Neuronal stem cell (in vitro differentiated cells): ENCODE measurements around the gene FAXDC2.
"Not testable (repeated sequence)": the region's sequence is repeated elsewhere in the genome, so short reads cannot be mapped to it uniquely, and the experiment has no call there.

ENCODE experiments used
- DNase-seq: peaks from one replicate; pipeline ENCODE4 v3.0.0-alpha.2; 2013; ENCODE audit warnings: low spot score
- H2AFZ ChIP-seq: one replicate; pipeline ENCODE4 v1.6.1; 2013; ENCODE audit warnings: mild to moderate bottlenecking, low read length, inconsistent platforms
- H2AK5ac ChIP-seq: 2 replicates; pipeline ENCODE4 v1.6.1; 2013; ENCODE audit warnings: low read depth, mild to moderate bottlenecking, inconsistent platforms, low read length, moderate library complexity, mixed read lengths
- H2BK120ac ChIP-seq: 2 replicates; pipeline ENCODE4 v1.6.1; 2013; ENCODE audit warnings: low read depth, mild to moderate bottlenecking, inconsistent platforms, low read length, moderate library complexity, mixed read lengths
- H2BK12ac ChIP-seq: one replicate; pipeline ENCODE4 v1.6.1; 2013; ENCODE audit warnings: low read length, inconsistent platforms
- H2BK15ac ChIP-seq: 2 replicates; pipeline ENCODE4 v1.6.1; 2013; ENCODE audit warnings: mild to moderate bottlenecking, low read length, inconsistent platforms, mixed read lengths
- H2BK5ac ChIP-seq: one replicate; pipeline ENCODE4 v1.6.1; 2013; ENCODE audit warnings: inconsistent platforms, mild to moderate bottlenecking, low read length, moderate library complexity
- H3K14ac ChIP-seq: one replicate; pipeline ENCODE4 v1.6.1; 2013; ENCODE audit warnings: low read length, inconsistent platforms
- H3K18ac ChIP-seq: 2 replicates; pipeline ENCODE4 v1.6.1; 2013; ENCODE audit warnings: low read length, inconsistent platforms
- H3K23ac ChIP-seq: 2 replicates; pipeline ENCODE4 v1.6.1; 2013; ENCODE audit warnings: low read depth, mild to moderate bottlenecking, mixed read lengths, low read length, inconsistent platforms; ENCODE audit not compliant: poor library complexity
- H3K27ac ChIP-seq: replicated peaks from 3 replicates; pipeline ENCODE4 v1.5.1; 2013; ENCODE audit warnings: low read length, inconsistent platforms
- H3K27me3 ChIP-seq, 3 experiments: 2 replicates each; pipeline ENCODE4 v1.6.1; 2013; ENCODE audit warnings: low read length in 3 of 3, mild to moderate bottlenecking in 2 of 3, inconsistent platforms in 1 of 3, low read depth in 1 of 3, mixed read lengths in 1 of 3, moderate library complexity in 1 of 3; ENCODE audit not compliant: control insufficient read depth in 3 of 3, insufficient read depth in 3 of 3
- H3K36me3 ChIP-seq, 2 donors: replicated peaks in 1 of 2; 2 replicates each; pipeline ENCODE4 v1.6.1; 2013; ENCODE audit warnings: low read length in 2 of 2; ENCODE audit not compliant: control insufficient read depth in 2 of 2, insufficient read depth in 2 of 2
- H3K4ac ChIP-seq: 2 replicates; pipeline ENCODE4 v1.6.1; 2013; ENCODE audit warnings: inconsistent platforms, mild to moderate bottlenecking, low read length, moderate library complexity
- H3K4me1 ChIP-seq, 2 donors: 1 replicate in 1 of 2; 2 replicates in 1 of 2; pipeline ENCODE4 v1.6.1; 2013; ENCODE audit warnings: low read length in 2 of 2, low read depth in 1 of 2; ENCODE audit not compliant: control insufficient read depth in 2 of 2, insufficient read depth in 1 of 2
- H3K4me2 ChIP-seq: one replicate; pipeline ENCODE4 v1.6.1; 2013; ENCODE audit warnings: mild to moderate bottlenecking, low read length, inconsistent platforms; ENCODE audit not compliant: insufficient read depth, poor library complexity, severe bottlenecking
- H3K4me3 ChIP-seq, 2 donors: 2 replicates each; pipeline ENCODE4 v1.5.1; 2013; ENCODE audit warnings: low read length in 2 of 2, mild to moderate bottlenecking in 2 of 2, inconsistent platforms in 1 of 2, moderate library complexity in 1 of 2
- H3K79me1 ChIP-seq: one replicate; pipeline ENCODE4 v1.6.1; 2013; ENCODE audit warnings: low read depth, mild to moderate bottlenecking, inconsistent platforms, low read length, moderate library complexity
- H3K9ac ChIP-seq: one replicate; pipeline ENCODE4 v1.6.1; 2013; ENCODE audit warnings: mild to moderate bottlenecking, low read depth, low read length, inconsistent platforms; ENCODE audit not compliant: poor library complexity
- H3K9me3 ChIP-seq, 2 donors: replicated peaks in 1 of 2; 2 replicates each; pipeline versions ENCODE3 to v1.6.1; 2013; ENCODE audit warnings: low read length in 2 of 2, mild to moderate bottlenecking in 2 of 2, inconsistent platforms in 1 of 2, low read depth in 1 of 2, mixed read lengths in 1 of 2, moderate library complexity in 1 of 2; ENCODE audit not compliant: control insufficient read depth in 2 of 2, insufficient read depth in 1 of 2
- H4K8ac ChIP-seq: one replicate; pipeline ENCODE4 v1.6.1; 2013; ENCODE audit warnings: low read depth, mild to moderate bottlenecking, inconsistent platforms, low read length, moderate library complexity
- H4K91ac ChIP-seq: one replicate; pipeline ENCODE4 v1.6.1; 2013; ENCODE audit warnings: low read length, low read depth, mild to moderate bottlenecking, inconsistent platforms; ENCODE audit not compliant: poor library complexity
- WGBS, 2 donors: extraction: QIAGEN DNeasy Blood & Tissue Kit; methylation state at CpG; one replicate each; pipeline ENCODE4 v1.1.7; 2013; ENCODE audit warnings: missing lambda C conversion rate in 2 of 2, mixed read lengths in 1 of 2; ENCODE audit not compliant: insufficient read length in 2 of 2, insufficient replicate concordance in 1 of 2; ENCODE audit errors: extremely low coverage in 2 of 2; 5-methylcytosine and 5-hydroxymethylcytosine counted together

FAXDC2 gene

GRCh38 chr5:154823605-154824004 lies 26.8 kb downstream of the FAXDC2 start:
- Histone ChIP-seq H3K79me1 (no peaks in the 10 kb centered on the region), H2BK15ac (no peak overlapping the region), H3K18ac (no peak overlapping the region), H3K9me3 (peaks cover 0 to 2% of the 10 kb centered on the region in 2 donors), H2AK5ac (no peak overlapping the region), H3K4ac (no peak overlapping the region), H2BK12ac (no peak overlapping the region), H3K4me3 (no peak overlapping the region), H3K27ac (no peak overlapping the region), H2AFZ (no peak overlapping the region), H4K8ac (no peak overlapping the region), H3K4me2 (no peak overlapping the region), H3K23ac (no peak overlapping the region), H2BK120ac (no peak overlapping the region), H3K36me3 (peaks cover 9 to 66% of the 10 kb centered on the region in 2 donors), H3K27me3 (no peaks in the 10 kb centered on the region), H3K4me1 (peaks cover 0 to 7% of the 10 kb centered on the region in 2 donors), H4K91ac (no peak overlapping the region), H3K9ac (no peak overlapping the region), H2BK5ac (peak overlapping the region; percentile 27), H3K14ac (no peak overlapping the region)
- no CpG with 5 or more reads among the region's 4 CpGs for WGBS, 2 donors
- DNase-seq, result no peak

- H3K36me3 ChIP-seq, result peaks cover 9 to 68% of the 10 kb centered on the region in 2 donors
- H2BK120ac ChIP-seq, result not testable (repeated sequence)
- no CpG with 5 or more reads among the region's 5 CpGs for WGBS, 2 donors
Observed at GRCh38 chr5:154822896-154823295, 27.5 kb downstream of the FAXDC2 start.

GRCh38 chr5:154820383-154820782 lies 30.0 kb downstream of the FAXDC2 start:
- Histone ChIP-seq H3K18ac (no peak overlapping the region), H3K4ac (no peak overlapping the region), H2AK5ac (no peak overlapping the region), H3K4me3 (no peak overlapping the region), H2AFZ (no peak overlapping the region), H3K27me3 (no peaks in the 10 kb centered on the region), H2BK120ac (no peak overlapping the region), H2BK15ac (no peak overlapping the region), H3K9ac (no peak overlapping the region), H3K79me1 (no peaks in the 10 kb centered on the region), H4K91ac (no peak overlapping the region), H2BK12ac (no peak overlapping the region), H3K9me3 (peaks cover 0 to 2% of the 10 kb centered on the region in 2 donors), H2BK5ac (peak overlapping the region; percentile 10), H3K23ac (peak overlapping the region; percentile 45), H4K8ac (no peak overlapping the region), H3K4me2 (no peak overlapping the region), H3K36me3 (peaks cover 27 to 87% of the 10 kb centered on the region in 2 donors), H3K14ac (no peak overlapping the region), H3K4me1 (peaks cover 0 to 9% of the 10 kb centered on the region in 2 donors), H3K27ac (no peak overlapping the region)
- no CpG with 5 or more reads among the region's 5 CpGs for WGBS, 2 donors
- DNase-seq, result no peak

More at GRCh38 chr5:154822896-154823295, 27.5 kb downstream of the FAXDC2 start:
- not testable (repeated sequence) for H3K9me3 ChIP-seq, H3K23ac ChIP-seq, H3K79me1 ChIP-seq, H3K18ac ChIP-seq, H4K91ac ChIP-seq, H2BK15ac ChIP-seq, H3K4me3 ChIP-seq, H3K4me1 ChIP-seq, H3K14ac ChIP-seq, H3K4me2 ChIP-seq, H3K27ac ChIP-seq, H3K27me3 ChIP-seq, H2AK5ac ChIP-seq, H2AFZ ChIP-seq, H4K8ac ChIP-seq, DNase-seq, H3K4ac ChIP-seq, H2BK12ac ChIP-seq
- Histone ChIP-seq H2BK5ac (peak overlapping the region; percentile 27), H3K9ac (peak overlapping the region; percentile 65)

GRCh38 chr5:154819546-154819945 lies 30.9 kb downstream of the FAXDC2 start:
- Histone ChIP-seq H3K36me3 (peaks cover 32 to 94% of the 10 kb centered on the region in 2 donors), H3K4me3 (no peak overlapping the region)
- no CpG with 5 or more reads among the region's 7 CpGs for WGBS, 2 donors

More at GRCh38 chr5:154819546-154819945, 30.9 kb downstream of the FAXDC2 start:
- no peak overlapping the region for H3K9ac ChIP-seq
- H3K27ac ChIP-seq, result no peak overlapping the region
- peaks cover 0 to 9% of the 10 kb centered on the region in 2 donors for H3K4me1 ChIP-seq
- no peak overlapping the region for H2AFZ ChIP-seq
- H3K14ac ChIP-seq, result no peak overlapping the region
- H3K9me3 ChIP-seq, result peaks cover 0 to 2% of the 10 kb centered on the region in 2 donors
- no peak overlapping the region for H3K4ac ChIP-seq
- no peak overlapping the region for H4K91ac ChIP-seq
- no peak overlapping the region for H2BK120ac ChIP-seq
- no peak for DNase-seq
- no peak overlapping the region for H2AK5ac ChIP-seq
- H3K4me2 ChIP-seq, result no peak overlapping the region
- no peak overlapping the region for H2BK5ac ChIP-seq
- H3K23ac ChIP-seq, result no peak overlapping the region
- no peak overlapping the region for H3K18ac ChIP-seq
- H2BK15ac ChIP-seq, result no peak overlapping the region
- H3K79me1 ChIP-seq, result no peaks in the 10 kb centered on the region
- no peak overlapping the region for H2BK12ac ChIP-seq
- no peaks in the 10 kb centered on the region for H3K27me3 ChIP-seq
- H4K8ac ChIP-seq, result no peak overlapping the region
